NCI-H1694 (cell line): Measurements from ENCODE around the gene ALDH3A1.

Experiments used
- DNase-seq: peaks from one replicate; lab custom pipeline; 2025; lab: John Stamatoyannopoulos, UW

ALDH3A1 gene

GRCh38 chr17:19703106-19703827, 44.8 kb downstream of the ALDH3A1 start:
- no peak for DNase-seq

DNA sequence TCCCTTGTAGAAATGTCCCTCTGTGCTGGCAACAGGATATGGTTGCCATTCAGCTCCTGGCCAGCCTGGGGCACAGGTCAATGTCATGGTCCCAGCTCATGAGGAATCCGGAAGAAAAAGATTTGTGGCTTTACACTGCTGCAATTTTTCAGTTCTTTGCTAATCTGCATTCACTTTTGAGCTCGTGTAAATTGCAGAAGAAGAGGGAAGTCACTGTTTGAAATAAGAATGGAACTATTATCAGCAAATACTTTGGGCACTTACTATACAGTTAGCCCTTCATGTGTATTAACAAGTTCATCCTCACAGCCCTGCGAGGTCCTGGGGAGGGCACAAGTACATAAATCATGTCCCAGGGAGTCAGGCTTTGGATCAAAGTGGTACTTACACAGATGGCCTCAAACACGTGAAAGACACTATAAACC, 45.9 kb downstream of the ALDH3A1 start:
- no peak for DNase-seq
